Suppressor macrophage (primary cell): ENCODE results near the gene WDR18.
A peak's percentile ranks its signal among the peaks of the same experiment; 100 is the strongest.

Experiments used
- DNase-seq, 4 experiments: peaks; one replicate each; pipeline ENCODE4 v3.0.0-alpha.2; 2020 to 2022
- total RNA-seq, 17 experiments: gene quantifications; one replicate each; lab custom pipeline; 2026; ENCODE audit warnings: mixed read lengths in 6 of 17, inconsistent platforms in 3 of 17; lab: John Stamatoyannopoulos, UW

Gene WDR18
- total RNA-seq, result 6.8 to 34.7 (median 15.9) reads per million in 17 experiments

DNA sequence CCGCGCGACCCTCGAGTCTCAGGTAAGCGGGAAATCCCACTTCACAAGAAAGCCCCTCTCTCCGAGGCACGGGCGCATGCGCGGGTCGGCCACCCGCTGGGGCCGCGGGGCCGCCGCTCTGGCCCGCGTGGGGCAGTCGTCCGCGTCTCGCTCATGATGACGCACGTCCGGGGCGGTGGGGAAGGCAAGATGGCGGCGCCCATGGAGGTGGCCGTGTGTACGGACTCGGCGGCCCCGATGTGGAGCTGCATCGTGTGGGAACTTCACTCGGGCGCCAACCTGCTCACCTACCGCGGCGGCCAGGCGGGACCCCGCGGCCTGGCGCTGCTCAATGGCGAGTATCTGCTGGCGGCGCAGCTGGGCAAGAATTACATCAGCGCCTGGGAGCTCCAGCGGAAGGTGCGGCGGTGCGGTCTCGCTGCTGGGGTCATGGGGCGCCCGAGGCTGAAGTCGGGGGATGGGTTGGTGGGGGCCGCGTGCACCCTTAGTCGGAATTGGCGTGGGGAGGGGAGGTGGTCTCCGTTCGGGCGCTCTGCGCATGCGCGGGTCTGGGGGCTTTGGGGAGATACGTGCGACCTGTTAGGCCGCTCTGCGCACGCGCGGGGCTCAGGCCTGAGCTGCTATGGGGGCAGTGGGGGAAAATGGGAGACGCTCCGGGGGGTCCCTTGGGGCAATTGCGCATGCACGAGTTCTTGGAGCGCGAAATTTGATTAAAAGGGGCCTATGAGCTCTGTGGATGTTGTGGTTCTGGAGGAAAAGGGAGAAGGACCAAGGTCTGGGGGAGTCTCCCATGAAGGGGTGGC lies at the start of gene WDR18:
WDR18 (plus strand) TSS at position 181 of the 803 bp plus-strand sequence; CDS start at position 190, 9 bp downstream.
- peak; percentile 94 to 98 (median 96) for DNase-seq

- peak; percentile 82 to 93 (median 88) for DNase-seq
Measured at GRCh38 chr19:934865-935479, 49.2 kb upstream of the WDR18 start.

DNA sequence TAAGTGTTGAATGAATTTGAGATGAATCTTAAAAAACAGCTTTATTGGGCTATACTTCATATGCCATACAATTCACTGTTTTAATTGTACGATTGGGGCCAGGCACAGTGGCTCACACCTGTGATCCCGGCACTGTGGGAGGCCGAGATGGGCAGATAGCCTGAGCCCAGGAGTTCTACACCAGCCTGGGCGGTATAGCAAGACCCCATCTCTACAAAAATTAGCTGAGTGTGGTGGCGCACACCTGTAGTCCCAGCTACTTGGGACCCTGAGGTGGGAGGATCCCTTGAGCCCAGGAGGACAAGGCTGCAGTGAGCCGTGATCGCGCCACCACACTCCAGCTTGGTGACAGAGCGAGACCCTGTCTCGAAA lies 48.0 kb upstream of the WDR18 start:
- no peak for DNase-seq

DNA sequence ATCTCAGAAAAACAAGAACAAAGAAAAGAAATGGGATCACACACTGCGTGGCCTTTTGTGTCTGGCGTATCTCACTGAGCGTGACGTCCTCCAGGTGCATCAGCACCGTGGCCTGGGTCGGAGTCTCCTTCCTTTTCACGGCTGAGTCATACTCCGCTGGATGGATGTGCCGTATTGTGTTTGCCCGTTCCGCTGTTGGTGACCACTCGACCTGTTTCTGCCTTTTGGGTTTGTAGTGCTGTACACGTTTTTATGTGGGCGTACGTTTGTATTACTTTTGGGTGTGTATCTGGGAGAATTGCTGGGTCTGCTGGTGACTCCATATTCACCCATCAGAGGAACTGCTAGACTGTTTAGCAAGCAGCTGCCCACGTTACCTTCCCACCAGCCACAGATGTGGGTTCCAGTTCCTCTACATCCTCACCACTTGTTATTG lies 46.9 kb upstream of the WDR18 start:
- DNase-seq, result peak; percentile 87 to 97 (median 90)

DNA sequence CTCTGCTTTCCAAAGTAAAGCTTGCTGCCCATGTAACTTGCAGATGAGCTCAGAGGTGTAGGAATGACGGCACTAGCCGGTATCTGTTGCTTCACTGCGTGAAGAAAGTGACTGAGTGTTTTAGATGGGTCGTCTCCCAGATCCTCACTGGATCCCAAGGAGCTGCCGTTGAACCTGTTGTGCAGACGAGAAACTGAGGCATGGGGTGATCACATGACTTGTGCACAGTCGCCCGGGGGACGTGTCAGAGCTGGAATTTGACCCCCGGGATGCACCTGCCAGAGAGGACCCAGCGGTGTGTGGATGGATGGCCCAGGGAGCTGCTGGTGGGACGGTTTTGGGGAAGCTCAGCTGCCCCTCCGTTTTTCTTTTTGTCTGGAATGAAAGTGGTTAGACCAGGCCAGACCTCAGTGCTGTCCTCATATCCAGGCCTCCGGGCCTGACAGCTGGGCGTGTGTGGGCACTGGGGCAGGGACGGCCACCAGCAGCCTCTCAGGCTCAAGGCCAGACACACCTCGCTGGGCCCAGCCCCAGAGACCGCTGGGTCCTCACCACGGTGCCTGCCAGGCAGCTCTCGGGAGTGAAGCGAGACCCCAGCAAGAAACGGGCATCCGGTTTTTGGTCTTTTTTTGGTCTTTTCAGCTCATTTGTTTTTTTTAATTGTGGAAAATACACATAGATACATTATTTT lies 45.8 kb upstream of the WDR18 start:
- peak in 1 of 4 experiments; percentile 17 for DNase-seq

DNA sequence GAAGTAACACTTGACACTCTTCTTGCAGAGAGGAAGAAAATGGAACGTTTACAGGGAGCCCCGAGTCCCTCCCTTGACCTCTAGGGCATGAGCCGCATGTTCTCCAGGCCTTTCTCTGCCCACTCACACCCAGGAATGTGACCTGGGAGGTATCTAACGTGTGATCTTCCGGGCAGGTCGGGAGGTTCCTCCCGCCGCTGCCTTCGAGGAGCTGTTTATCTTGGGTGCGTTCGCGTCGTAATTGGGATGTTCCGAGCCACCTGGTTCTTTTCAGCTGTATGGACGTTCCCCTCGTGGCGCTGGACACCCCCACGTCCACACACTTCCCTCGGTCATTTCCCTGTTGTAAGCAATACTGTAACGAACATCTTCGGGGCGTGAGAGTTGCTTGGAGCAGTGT lies 44.7 kb upstream of the WDR18 start:
- DNase-seq, result no peak

GRCh38 chr19:939922-940321 lies 44.2 kb upstream of the WDR18 start:
- DNase-seq, result no peak

DNA sequence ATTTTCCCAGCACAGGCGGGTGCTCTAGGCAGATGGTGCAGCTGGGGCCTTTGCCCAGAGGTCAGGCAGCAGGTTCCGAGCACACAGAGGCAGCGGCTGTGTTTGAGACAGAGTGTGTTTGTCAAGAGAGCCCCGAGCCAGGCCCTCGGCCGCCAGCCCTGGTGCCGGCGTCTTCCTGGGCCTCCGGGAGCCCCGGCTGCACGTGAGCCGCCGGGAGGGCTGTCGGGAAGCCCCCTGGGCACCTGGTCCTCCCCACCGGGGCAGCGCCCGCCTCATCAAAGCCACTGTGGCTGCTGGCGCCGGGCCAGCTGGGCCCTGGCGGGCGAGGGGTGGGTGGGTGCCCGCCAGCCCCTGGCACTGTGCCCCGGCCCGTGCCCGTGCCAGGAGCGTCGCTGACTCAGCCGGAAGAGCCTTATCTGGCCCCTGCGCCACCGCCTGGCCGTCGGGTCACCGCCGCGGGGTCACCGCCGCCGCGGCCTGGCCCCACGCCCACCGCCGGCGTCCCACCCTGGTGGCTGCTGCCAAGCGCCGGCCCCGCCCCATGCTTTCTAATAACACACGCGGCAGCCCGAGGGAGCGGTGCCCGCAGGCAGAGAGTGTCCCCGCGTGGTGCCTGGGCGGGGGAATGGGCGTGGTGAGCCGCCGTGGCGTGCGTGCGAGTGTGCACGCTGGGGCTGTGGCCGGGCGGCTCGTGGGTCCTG lies 43.4 kb upstream of the WDR18 start:
- DNase-seq, result peak; percentile 89 to 94 (median 92)

DNA sequence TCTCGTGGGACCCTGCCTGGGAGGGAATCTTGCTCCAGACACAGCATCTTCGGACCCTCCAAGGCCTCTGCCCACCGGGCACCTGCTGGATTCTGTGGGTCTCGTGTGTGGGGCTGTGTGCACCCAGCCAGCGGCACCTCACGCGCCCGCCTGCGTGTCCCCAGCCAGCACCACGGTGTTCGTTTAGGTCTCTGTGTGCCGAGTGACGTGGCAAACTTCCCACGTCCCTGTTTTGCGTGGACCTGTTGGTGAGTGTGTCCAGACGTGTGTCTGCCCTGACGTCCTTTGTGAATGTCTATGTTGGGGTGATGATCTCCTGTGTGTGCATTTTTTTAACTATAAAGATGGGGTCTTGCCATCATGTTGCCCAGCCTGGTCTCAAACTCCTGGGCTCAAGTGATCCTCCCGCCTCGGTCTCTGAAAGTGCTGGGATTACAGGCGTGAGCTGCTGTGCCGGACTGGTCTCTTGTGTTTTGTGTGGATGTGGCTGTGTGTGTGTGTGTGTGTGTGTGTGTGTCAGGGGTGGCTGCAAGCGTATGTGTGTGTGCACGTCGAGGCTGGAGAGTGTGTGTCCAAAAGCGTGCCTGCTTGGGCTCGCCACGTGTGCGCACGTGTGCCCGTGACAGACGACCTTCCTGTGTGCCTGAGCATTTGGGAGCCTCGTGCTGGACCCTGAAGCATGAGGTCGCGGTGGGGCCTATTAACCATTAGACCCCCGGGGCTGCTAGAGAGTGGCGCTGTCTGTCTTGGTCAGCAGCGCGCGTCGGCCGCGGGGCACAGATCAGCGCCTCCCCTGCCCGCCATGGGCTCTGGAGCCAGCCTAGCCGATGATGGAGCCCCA lies 42.6 kb upstream of the WDR18 start:
- no peak for DNase-seq

GRCh38 chr19:942133-942645 lies 42.0 kb upstream of the WDR18 start:
- DNase-seq, result no peak

DNA sequence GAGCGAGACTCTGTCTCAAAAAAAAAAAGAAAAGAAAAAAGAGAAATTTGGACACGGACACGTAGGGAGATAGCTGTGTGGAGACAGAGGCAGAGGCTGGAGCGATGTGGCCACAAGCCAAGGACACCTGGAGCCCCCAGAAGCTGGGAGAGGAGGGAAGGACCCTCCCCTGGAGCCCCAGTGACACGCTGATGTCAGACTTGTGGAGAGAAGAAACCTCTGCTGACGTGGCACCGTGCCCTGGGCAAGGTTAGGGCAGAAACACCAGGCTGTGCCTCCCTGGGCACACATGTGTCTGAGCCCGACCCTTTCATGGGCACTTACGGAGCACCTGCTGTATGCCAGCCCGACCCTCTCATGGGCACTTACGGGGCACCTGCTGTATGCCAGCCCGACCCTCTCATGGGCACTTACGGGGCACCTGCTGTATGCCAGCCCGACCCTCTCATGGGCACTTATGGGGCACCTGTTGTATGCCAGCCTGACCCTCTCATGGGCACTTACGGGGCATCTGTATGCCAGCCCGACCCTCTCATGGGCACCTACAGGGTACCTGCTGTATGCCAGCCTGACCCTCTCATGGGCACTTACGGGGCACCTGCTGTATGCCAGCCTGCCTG lies 40.5 kb upstream of the WDR18 start:
- no peak for DNase-seq

GRCh38 chr19:944171-944567 lies 40.0 kb upstream of the WDR18 start:
- DNase-seq, result peak in 1 of 4 experiments; percentile 13

- peak in 1 of 4 experiments; percentile 4 for DNase-seq
Measured at GRCh38 chr19:944663-945241, 39.4 kb upstream of the WDR18 start.

DNA sequence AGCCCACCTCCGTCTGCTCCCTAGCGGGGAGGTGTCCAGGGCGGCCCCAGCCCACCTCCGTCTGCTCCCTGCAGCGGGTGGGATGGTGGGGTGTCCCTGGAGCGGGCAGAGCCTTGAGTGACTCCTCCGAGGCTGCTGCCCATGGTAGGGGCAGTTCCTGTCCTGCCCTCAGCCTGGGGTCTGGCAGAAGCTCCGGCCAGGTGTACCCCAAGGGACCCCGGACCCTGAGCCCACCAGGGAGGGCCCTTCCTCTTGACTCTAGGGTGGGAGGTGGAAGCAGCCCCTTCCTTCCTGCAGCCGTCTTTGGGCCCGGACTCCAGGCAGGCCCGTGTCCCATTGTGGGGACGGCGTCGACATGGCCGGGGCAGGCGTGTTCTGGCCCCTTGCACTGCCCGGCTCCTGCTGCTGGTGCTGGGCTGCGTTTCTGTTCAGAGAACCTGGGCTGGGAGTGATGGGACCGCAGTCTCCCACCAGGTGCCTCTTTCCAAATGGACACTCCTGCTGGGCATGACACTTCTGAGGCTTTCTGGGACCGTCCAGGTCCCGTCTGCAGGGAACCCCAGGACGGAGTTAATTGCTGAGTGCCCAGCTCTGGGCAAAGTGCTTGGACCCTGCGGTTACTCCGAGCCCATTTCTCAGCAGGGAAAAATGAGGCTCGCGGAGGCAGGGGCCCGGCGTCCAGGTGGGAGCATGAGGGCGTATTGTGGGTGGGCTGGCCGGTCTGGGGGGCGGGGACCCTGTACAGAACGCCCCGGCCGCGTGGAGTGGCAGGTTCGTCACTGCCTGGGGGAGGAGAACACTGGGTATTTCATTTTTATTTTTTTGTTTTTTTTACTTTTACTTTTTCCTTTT lies 38.5 kb upstream of the WDR18 start:
- no peak for DNase-seq

GRCh38 chr19:947090-947706 lies 36.9 kb upstream of the WDR18 start:
- DNase-seq, result no peak

GRCh38 chr19:947707-948539 lies 36.2 kb upstream of the WDR18 start:
- peak; percentile 99 for DNase-seq

DNA sequence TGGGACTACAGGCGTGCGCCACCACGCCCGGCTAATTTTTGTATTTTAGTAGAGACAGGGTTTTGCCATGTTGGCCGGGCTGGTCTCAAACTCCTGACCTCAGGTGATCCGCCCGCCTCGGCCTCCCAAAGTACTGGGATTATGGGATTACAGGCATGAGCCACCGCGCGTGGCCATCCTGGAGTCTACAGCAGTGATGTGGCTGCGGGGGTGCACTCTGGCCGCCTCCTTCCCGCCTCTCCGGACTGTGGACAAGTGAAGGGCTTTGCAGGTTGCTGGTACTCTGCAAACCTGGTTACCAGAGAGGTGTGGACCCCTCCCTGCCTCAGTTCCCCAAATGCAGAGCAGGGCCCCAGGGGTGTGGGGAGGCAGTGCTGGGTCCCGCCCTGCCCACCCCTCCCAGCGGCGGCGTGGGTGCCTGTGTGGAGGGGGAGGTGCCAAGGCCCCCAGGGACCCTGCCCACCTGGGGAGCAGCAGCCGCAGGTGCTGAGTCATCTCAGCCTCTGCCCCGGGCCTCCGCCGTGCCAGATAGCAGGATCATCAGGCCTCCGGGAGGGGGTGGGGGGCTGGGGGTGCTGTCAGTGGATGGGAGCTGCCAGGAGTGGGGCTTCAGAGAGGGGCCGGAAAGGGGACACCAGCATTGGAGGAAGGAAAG lies 35.2 kb upstream of the WDR18 start:
- DNase-seq, result peak in 1 of 4 experiments; percentile 3
